ENCODE results near the gene INSR.
"Not testable (repeated sequence)": the region's sequence is repeated elsewhere in the genome, so short reads cannot be mapped to it uniquely, and the experiment has no call there.

INSR gene

GRCh38 chr19:7211191-7211951 is 82.8 kb downstream of the INSR start:
- no peak overlapping the region for H3K4me3 ChIP-seq (ENCODE audit: low read depth, low read length)
- TF ChIP-seq CTCF (IDR thresholded peaks at IDR 0.05; ENCODE audit: control insufficient read depth, extremely low read depth, insufficient read depth), result no peak
- DNase-seq (ENCODE audit: low read depth), result no peak

- TF ChIP-seq CTCF (IDR thresholded peaks at IDR 0.05; ENCODE audit: control insufficient read depth, extremely low read depth, insufficient read depth), result no peak
- no peak for DNase-seq (ENCODE audit: low read depth)
- H3K4me3 ChIP-seq (ENCODE audit: low read depth, low read length), result no peak overlapping the region
These were observed 83.9 kb downstream of the INSR start for GRCh38 chr19:7210359-7210758.

DNA sequence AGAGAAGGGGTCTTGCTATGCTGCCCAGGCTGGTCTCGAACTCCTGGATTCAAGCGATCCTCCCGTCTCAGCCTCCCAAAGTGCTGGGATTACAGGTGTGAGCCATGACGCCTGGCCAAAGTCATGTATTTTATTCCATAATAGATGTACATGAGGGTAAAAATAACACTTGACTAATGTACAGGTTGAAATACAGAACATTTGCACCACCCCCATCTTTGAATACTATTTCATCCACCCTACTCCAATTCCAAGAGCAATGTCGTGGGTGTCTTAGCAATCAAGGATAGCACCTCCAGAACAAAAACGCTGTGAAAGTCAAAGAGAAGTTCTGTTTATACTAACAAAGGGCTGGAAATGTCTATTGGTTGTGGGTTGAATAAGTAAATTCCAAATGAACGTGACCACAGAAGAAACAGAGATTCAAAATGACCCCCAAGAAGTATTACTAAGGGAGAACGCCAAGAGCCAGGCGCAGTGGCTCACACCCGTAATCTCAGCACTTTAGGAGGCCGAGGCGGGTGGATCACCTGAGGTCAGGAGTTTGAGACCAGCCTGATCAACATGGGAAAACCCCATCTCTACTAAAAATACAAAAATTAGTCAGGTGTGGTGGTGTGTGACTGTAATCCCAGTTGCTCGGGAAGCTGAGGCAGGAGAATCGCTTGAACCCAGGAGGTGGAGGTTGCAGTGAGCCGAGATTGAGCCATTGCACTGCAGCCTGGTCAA is 84.5 kb downstream of the INSR start:
- not testable (repeated sequence) for H3K4me3 ChIP-seq (ENCODE audit: low read depth, low read length); DNase-seq (ENCODE audit: low read depth)

GRCh38 chr19:7209036-7209435 is 85.2 kb downstream of the INSR start:
- H3K4me3 ChIP-seq (ENCODE audit: low read depth, low read length); DNase-seq (ENCODE audit: low read depth): not testable (repeated sequence)

DNA sequence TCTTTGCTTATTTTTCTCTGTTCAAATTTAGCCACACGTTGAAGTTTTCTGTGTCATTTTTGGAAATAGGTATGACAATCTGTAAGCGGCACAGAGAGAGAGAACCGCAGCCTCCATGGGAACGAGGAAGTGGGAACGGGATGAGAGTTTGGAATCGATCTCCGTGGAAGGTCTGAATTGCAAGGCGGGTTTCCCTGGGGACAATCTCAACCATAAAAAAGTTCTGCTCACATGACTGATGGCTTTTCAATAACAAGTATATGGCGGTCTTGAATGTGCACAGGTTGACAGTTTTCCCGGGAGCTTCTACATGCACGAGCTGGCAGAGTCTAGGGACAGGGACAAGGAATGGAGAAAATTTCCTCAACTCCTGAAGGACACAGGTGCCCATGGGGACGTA is 90.9 kb downstream of the INSR start:
- no peak overlapping the region for H3K4me3 ChIP-seq (ENCODE audit: low read depth, low read length)
- DNase-seq (ENCODE audit: low read depth), result no peak
- TF ChIP-seq CTCF (IDR thresholded peaks at IDR 0.05; ENCODE audit: control insufficient read depth, extremely low read depth, insufficient read depth), result no peak

GRCh38 chr19:7202888-7203287 is 91.3 kb downstream of the INSR start:
- no peak for DNase-seq (ENCODE audit: low read depth)
- TF ChIP-seq CTCF (IDR thresholded peaks at IDR 0.05; ENCODE audit: control insufficient read depth, extremely low read depth, insufficient read depth), result no peak
- no peak overlapping the region for H3K4me3 ChIP-seq (ENCODE audit: low read depth, low read length)

- no peak for TF ChIP-seq CTCF (IDR thresholded peaks at IDR 0.05; ENCODE audit: control insufficient read depth, extremely low read depth, insufficient read depth)
- no peak for DNase-seq (ENCODE audit: low read depth)
- no peak overlapping the region for H3K4me3 ChIP-seq (ENCODE audit: low read depth, low read length)
These were observed 93.5 kb downstream of the INSR start for GRCh38 chr19:7200736-7201135.
